Activated CD4-positive, alpha-beta T cell treated with anti-CD3 and anti-CD28 coated beads for 36 hours (primary cell): ENCODE data around the gene NDUFV1. TPM values are rescaled to one million over a fixed set of nuclear protein-coding genes. Genes with fewer than 3 reads are reported as not detected.
"Not testable (repeated sequence)": the region's sequence is repeated elsewhere in the genome, so short reads cannot be mapped to it uniquely, and the experiment has no call there.

Experiments used
- ATAC-seq: fragments of 200-7000 bp; cut with Tn5 transposase; one replicate; pipeline ENCODE4 v1.10.0; 2021; ENCODE audit warnings: mild to moderate bottlenecking, moderate library complexity
- CTCF ChIA-PET: fragments of 350-600 bp; sonication (Branson Sonifier 250); formaldehyde crosslinking; loops from one replicate; lab custom pipeline; 2021; ENCODE audit warnings: antibody characterized with exemption; lab: Charles Lee
- POLR2A ChIA-PET: fragments of 350-600 bp; sonication (Branson Sonifier 250); formaldehyde crosslinking; loops from one replicate; lab custom pipeline; 2021; ENCODE audit warnings: antibody characterized with exemption, inconsistent platforms; lab: Charles Lee
- DNase-seq: peaks from one replicate; pipeline ENCODE4 v3.0.0-alpha.2; 2020
- H3K27ac Mint-ChIP-seq: one replicate; pipeline ENCODE4 v1.8.0; 2021; ENCODE audit warnings: mixed read lengths
- H3K27me3 Mint-ChIP-seq: one replicate; pipeline ENCODE4 v1.8.0; 2021; ENCODE audit warnings: mixed read lengths
- H3K36me3 Mint-ChIP-seq: one replicate; pipeline ENCODE4 v1.8.0; 2021; ENCODE audit warnings: low read depth, mixed read lengths
- H3K4me1 Mint-ChIP-seq: one replicate; pipeline ENCODE4 v1.8.0; 2021; ENCODE audit warnings: mixed read lengths
- H3K4me3 Mint-ChIP-seq: one replicate; pipeline ENCODE4 v1.8.0; 2021; ENCODE audit warnings: mild to moderate bottlenecking, moderate library complexity, mixed read lengths
- H3K9me3 Mint-ChIP-seq: one replicate; pipeline ENCODE4 v1.8.0; 2021; ENCODE audit warnings: low read depth, mixed read lengths
- intact Hi-C, 2 experiments: fragments of 100-400 bp; cut with DNase I in 1 of 2; cut with micrococcal nuclease in 1 of 2; formaldehyde crosslinking; loops; one replicate each; pipeline versions ENCODE4 v1.14.2 to v1.15.1; 2022 to 2024; cut with DNase I, micrococcal nuclease
- total RNA-seq, 2 experiments: library from RNA; stranded (reverse); gene quantifications; one replicate each; pipeline ENCODE4 v1.2.3, GENCODE V29; 2021

NDUFV1 gene
- total RNA-seq, 2 experiments from 2014 or later: 253 to 287 TPM

DNA sequence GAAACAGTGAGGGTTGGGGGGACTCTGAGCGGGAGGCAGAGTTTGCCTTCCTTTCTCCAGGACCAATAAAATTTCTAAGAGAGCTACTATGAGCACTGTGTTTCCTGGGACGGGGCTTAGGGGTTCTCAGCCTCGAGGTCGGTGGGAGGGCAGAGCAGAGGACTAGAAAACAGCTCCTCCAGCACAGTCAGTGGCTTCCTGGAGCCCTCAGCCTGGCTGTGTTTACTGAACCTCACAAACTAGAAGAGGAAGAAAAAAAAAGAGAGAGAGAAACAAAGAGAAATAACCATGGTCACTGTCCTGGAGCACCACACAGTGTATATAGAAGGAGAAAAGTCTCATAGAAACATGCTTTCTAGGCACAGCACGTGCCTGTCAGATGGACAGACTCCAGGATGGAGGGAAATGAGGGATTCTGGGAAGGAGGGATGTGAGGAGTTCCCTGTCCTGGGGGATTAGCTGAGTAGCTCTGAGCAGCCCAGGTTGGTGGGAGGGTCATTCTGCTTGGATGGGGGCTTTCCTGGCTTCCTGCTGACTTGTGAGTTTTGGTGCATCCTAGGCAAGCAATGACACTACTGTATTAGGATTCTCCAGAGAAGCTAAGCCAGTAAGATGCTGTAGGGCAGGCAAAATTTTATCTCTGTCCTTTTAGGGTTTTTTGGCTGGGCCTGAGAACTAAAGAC, 20.0 kb upstream of the NDUFV1 start:
- ChIA-PET POLR2A (no interaction called here), CTCF (interaction anchor here (0.6 to 1.1 kb wide), 2 partner anchors 30 to 42 kb away, joined by 4 to 5 read pairs; no protein-coding TSS in a partner anchor)
- Mint-ChIP-seq H3K4me1 (peaks cover 37% of the 10 kb centered on the region), H3K36me3 (peaks cover 40% of the 10 kb centered on the region), H3K4me3 (no peak overlapping the region), H3K27ac (peak overlapping the region; percentile 70), H3K9me3 (peaks cover 6% of the 10 kb centered on the region), H3K27me3 (peaks cover 2% of the 10 kb centered on the region)
- intact Hi-C loops: no loop called here
- ATAC-seq (no peak), DNase-seq (no peak)

DNA sequence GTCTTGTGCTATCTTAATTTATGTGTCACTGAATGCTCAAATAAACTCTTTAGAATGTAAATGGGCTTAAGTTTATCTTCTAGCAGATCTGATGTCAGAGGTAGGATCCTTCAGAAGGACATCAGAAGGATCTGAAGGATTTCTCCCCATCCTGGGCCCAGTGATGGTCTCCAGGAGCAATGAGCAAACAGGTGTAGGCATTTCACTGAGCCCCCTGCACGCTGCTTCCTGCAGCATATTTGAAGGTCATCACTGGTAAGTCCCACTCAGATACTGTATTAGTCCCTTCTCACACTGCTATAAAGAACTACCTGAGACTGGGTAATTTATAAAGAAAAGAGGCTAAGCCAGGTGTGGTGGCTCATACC, 18.6 kb upstream of the NDUFV1 start:
- intact Hi-C loops: no loop called here
- CTCF ChIA-PET: interaction anchor here (0.7 kb wide), 1 partner anchor 66 kb away, joined by 3 read pairs; no protein-coding TSS in a partner anchor

DNA sequence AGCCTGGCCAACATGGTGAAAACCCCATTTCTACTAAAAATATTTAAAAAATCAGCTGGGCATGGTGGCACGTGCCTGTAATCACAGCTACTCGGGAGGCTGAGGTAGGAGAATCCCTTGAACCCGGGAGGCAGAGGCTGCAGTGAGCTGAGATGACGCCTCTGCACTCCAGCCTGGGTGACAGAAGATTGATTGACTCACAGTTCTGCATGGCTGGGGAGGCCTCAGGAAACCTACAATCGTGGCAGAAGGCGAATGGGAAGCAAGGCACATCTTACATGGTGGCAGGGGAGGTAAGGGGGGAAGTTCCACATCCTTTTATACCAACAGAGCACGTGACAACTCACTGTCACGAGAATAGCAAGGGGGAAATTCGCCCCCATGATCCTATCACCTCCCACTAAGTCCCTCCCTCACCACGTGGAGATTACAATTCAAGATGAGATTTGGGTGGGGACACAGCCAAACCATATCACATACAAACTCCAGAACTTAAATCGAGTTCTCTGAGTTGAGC, 17.8 kb upstream of the NDUFV1 start:
- POLR2A ChIA-PET, H3K27ac Mint-ChIP-seq: not testable (repeated sequence)
- CTCF ChIA-PET: interaction anchor here (0.7 kb wide), 1 partner anchor 65 kb away, joined by 3 read pairs; no protein-coding TSS in a partner anchor

More for the DNA sequence above, 18.6 kb upstream of the NDUFV1 start:
- no peak for ATAC-seq
- no peak overlapping the region for H3K4me3 Mint-ChIP-seq
- no peaks in the 10 kb centered on the region for H3K27me3 Mint-ChIP-seq
- DNase-seq: no peak
- peaks cover 40% of the 10 kb centered on the region for H3K36me3 Mint-ChIP-seq
- H3K9me3 Mint-ChIP-seq: peaks cover 6% of the 10 kb centered on the region
- no peak overlapping the region for H3K27ac Mint-ChIP-seq
- POLR2A ChIA-PET: no interaction called here
- peaks cover 26% of the 10 kb centered on the region for H3K4me1 Mint-ChIP-seq

DNA sequence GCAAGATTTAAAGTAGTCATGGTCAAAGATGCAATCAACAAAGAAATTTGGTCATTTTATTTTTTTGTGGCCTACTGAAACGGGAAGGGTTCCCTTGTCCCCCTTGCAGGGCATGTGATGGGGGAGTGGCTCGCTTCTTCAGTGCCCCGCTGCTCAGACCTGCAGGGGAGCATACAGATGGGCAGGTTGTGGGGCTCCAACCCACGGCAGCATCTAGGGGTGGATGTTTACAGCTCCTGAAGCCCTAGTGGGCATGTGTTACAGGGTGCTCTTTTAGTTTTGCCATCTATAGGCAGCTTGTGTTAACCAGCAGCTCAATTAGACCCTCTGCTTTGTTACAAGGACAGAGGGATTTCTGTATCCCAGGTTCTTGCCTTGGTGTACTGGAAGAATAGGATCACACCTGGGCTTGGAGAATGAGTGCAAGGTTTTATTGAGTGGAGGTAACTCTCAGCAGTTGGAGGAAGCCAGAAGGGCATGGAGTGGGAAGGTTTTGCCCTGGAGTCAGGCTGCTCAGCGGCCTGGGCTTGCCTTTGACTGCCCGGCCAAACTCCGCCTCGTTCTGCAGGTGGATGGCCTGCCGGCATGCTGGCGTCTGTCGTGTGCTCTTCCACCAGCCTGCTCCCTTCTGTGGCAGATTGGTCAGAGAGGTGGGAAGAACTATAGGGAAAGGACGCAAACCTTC, 13.7 kb upstream of the NDUFV1 start:
- H3K36me3 Mint-ChIP-seq: peaks cover 3% of the 10 kb centered on the region
- H3K27me3 Mint-ChIP-seq: no peaks in the 10 kb centered on the region
- ATAC-seq: no peak
- H3K4me1 Mint-ChIP-seq: no peaks in the 10 kb centered on the region
- ChIA-PET POLR2A (no interaction called here), CTCF (interaction anchor here (2.1 to 2.5 kb wide), 2 partner anchors 10 to 21 kb away, joined by 6 to 11 read pairs; partner anchors contain the start of gene GSTP1)
- H3K27ac Mint-ChIP-seq: no peak overlapping the region
- H3K9me3 Mint-ChIP-seq: no peaks in the 10 kb centered on the region
- DNase-seq: no peak
- H3K4me3 Mint-ChIP-seq: no peak overlapping the region
- intact Hi-C loops: no loop called here

More for the DNA sequence above, 17.8 kb upstream of the NDUFV1 start:
- peaks cover 40% of the 10 kb centered on the region for H3K36me3 Mint-ChIP-seq
- H3K27me3 Mint-ChIP-seq, ATAC-seq, intact Hi-C loops, H3K9me3 Mint-ChIP-seq, DNase-seq, H3K4me3 Mint-ChIP-seq: not testable (repeated sequence)
- peaks cover 25% of the 10 kb centered on the region for H3K4me1 Mint-ChIP-seq

DNA sequence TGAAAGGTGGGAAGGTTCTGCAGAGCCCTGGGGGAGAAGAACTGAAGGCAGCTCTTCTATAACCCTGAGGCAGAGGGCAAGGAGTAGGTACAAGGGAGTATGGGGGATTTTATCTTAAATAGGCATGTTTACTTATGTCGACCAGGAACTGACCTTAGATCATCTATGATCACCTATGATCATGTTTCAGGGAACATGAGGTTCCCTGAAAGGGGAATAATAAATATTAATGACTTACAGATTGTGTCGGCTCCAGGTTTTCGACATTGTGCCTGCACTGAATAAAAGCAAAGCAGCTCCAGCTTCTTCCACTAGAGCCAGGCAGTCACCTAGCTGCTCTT, 13.2 kb upstream of the NDUFV1 start:
- ATAC-seq: no peak
- Mint-ChIP-seq H3K36me3 (no peaks in the 10 kb centered on the region), H3K27ac (no peak overlapping the region), H3K27me3 (no peaks in the 10 kb centered on the region), H3K9me3 (no peaks in the 10 kb centered on the region), H3K4me1 (no peaks in the 10 kb centered on the region), H3K4me3 (no peak overlapping the region)
- POLR2A ChIA-PET: no interaction called here
- intact Hi-C loops: no loop called here
- no peak for DNase-seq
- CTCF ChIA-PET: interaction anchor here (2.1 to 2.5 kb wide), 2 partner anchors 10 to 21 kb away, joined by 6 to 11 read pairs; partner anchors contain the start of gene GSTP1

DNA sequence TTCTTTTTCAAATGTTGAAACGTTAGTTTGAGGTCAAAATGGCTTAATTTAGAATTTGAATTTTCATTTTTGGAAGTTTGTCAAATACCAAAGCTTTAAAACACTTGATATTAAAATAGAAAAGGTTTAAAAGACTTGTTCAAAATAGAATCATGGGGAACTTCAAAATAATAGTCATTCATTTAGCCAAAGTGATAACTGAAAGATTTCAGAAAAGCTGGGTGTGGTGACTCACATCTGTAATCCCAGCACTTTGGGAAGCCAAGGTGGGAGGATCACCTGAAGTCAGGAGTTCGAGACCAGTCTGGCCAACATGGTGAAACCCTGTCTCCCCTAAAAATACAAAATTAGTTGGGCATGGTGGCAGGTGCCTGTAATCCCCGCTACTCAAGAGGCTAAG, 12.3 kb upstream of the NDUFV1 start:
- CTCF ChIA-PET: no interaction called here
- no peak for ATAC-seq
- H3K4me3 Mint-ChIP-seq: no peak overlapping the region
- H3K4me1 Mint-ChIP-seq: no peaks in the 10 kb centered on the region
- DNase-seq: no peak
- no peaks in the 10 kb centered on the region for H3K9me3 Mint-ChIP-seq
- H3K27me3 Mint-ChIP-seq: no peaks in the 10 kb centered on the region
- intact Hi-C loops: no loop called here
- no peaks in the 10 kb centered on the region for H3K36me3 Mint-ChIP-seq
- POLR2A ChIA-PET: no interaction called here
- no peak overlapping the region for H3K27ac Mint-ChIP-seq

DNA sequence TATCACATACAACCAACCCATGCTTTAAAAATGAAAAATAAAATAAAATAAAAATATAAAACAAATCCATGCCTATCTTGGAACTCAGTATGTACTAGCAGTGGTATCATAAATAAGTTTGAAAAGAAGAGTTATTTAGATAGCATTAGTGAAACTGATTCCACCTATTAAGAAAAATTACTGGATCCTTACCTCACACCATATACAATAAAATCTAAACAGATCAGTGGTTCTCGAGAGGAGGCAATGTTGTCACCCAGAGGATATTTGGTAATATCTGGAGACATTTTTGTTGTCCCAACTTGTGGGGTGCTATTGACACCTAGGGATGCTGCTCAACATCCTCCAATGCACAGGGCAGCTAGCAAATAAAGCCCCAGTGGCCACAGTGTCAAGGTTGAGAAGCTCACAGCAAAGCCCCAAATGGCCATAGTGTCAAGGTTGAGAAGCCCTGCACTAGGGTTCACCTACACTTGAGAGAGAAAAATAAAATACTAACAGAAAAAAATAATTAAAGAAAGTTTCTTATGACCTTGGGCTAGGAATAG, 9.9 kb upstream of the NDUFV1 start:
- no peak for ATAC-seq
- intact Hi-C loops: no loop called here
- H3K27ac Mint-ChIP-seq: no peak overlapping the region
- CTCF ChIA-PET: interaction anchor here (1.6 kb wide), 1 partner anchor 32 kb away, joined by 5 read pairs; the partner anchor contains the start of gene NUDT8
- no peak overlapping the region for H3K4me3 Mint-ChIP-seq
- H3K9me3 Mint-ChIP-seq: no peaks in the 10 kb centered on the region
- POLR2A ChIA-PET: no interaction called here
- no peaks in the 10 kb centered on the region for H3K36me3 Mint-ChIP-seq
- peaks cover 8% of the 10 kb centered on the region for H3K27me3 Mint-ChIP-seq
- no peak for DNase-seq
- no peaks in the 10 kb centered on the region for H3K4me1 Mint-ChIP-seq

DNA sequence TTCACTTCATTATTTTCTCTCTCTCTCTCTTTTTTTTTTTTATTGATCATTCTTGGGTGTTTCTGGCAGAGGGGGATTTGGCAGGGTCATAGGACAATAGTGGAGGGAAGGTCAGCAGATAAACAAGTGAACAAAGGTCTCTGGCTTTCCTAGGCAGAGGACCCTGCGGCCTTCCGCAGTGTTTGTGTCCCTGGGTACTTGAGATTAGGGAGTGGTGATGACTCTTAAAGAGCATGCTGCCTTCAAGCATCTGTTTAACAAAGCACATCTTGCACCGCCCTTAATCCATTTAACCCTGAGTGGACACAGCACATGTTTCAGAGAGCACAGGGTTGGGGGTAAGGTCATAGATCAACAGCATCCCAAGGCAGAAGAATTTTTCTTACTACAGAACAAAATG, 9.3 kb upstream of the NDUFV1 start:
- H3K36me3 Mint-ChIP-seq, H3K27me3 Mint-ChIP-seq, H3K9me3 Mint-ChIP-seq, intact Hi-C loops, H3K4me3 Mint-ChIP-seq, H3K4me1 Mint-ChIP-seq, ATAC-seq, CTCF ChIA-PET, DNase-seq, H3K27ac Mint-ChIP-seq, POLR2A ChIA-PET: not testable (repeated sequence)

DNA sequence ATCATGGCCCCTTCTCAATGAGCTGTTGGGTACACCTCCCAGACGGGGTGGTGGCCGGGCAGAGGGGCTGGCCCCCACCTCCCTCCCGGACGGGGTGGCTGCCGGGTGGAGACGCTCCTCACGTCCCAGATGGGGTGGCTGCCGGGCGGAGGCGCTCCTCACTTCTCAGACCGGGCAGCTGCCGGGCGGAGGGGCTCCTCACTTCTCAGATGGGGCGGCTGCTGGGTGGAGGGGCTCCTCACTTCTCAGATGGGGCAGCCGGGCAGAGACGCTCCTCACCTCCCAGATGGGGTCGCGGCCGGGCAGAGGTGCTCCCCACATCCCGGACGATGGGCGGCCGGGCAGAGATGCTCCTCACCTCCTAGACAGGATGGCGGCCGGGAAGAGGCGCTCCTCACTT, 8.8 kb upstream of the NDUFV1 start:
- intact Hi-C loops, H3K9me3 Mint-ChIP-seq, DNase-seq, H3K4me3 Mint-ChIP-seq, H3K27ac Mint-ChIP-seq, H3K4me1 Mint-ChIP-seq, ATAC-seq, H3K36me3 Mint-ChIP-seq, POLR2A ChIA-PET, CTCF ChIA-PET: not testable (repeated sequence)
- peaks cover 13% of the 10 kb centered on the region for H3K27me3 Mint-ChIP-seq

DNA sequence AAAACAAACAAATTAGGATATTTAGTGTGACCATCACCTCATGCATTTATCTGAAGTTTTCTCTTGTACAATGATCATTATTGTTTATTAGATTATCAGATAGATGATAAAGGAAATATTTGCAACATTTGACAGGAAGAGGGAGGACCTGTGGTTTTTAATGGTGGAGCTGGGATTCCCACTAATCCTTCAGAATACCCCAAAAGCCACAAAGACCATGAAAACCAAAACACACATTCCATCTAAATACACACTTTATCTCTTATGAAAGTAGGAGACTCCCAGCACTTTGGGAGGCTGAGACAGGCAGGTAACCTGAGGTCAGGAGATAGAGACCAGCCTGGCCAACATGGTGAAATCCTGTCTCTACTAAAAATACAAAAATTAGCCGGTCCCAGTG, 7.6 kb upstream of the NDUFV1 start:
- no peak for DNase-seq
- no peaks in the 10 kb centered on the region for H3K9me3 Mint-ChIP-seq
- H3K27ac Mint-ChIP-seq: no peak overlapping the region
- intact Hi-C loops: no loop called here
- no peak for ATAC-seq
- no peaks in the 10 kb centered on the region for H3K36me3 Mint-ChIP-seq
- ChIA-PET CTCF (interaction anchor here (0.6 kb wide), 1 partner anchor 30 kb away, joined by 3 read pairs; no protein-coding TSS in a partner anchor), POLR2A (no interaction called here)
- H3K4me3 Mint-ChIP-seq: no peak overlapping the region
- peaks cover 15% of the 10 kb centered on the region for H3K27me3 Mint-ChIP-seq
- no peaks in the 10 kb centered on the region for H3K4me1 Mint-ChIP-seq

DNA sequence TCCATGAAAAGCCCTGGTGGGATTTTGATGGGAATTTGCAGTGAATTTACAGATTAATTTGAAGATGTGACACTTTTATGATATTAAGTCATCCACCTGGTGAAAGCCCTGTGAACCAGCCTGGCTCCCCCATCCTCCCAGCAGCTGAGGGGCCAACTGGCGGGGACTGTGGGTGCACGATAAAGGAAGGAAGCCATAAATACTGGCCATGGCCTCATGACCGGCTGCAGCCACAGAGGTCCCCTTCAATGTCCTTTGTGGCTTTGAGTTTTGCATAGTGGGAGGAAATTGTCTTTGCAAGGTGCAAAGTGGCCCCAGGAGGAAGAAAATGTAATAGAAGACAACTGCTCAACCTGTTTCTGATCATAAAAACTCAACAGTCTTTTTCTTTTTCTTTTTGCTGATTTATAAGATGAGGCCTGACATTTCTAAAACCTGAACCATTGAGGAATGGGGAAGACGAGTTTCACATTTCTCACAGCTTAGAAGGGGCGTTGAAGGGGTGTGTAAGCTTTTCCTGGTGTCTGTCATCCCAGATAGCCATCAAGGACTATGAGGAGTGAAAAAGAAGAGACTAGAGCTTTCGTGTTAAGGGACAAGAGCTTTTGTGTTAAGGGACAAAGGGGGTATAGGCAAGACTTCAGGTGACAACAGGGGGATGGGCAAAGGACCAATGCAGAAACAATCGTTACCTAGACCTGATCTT, 6.3 kb upstream of the NDUFV1 start:
- Mint-ChIP-seq H3K4me3 (no peak overlapping the region), H3K9me3 (no peaks in the 10 kb centered on the region), H3K4me1 (no peaks in the 10 kb centered on the region), H3K27me3 (peaks cover 15% of the 10 kb centered on the region), H3K36me3 (no peaks in the 10 kb centered on the region), H3K27ac (no peak overlapping the region)
- ChIA-PET CTCF (interaction anchor here (0.6 to 1.4 kb wide), 2 partner anchors 14 to 44 kb away, joined by 3 read pairs; no protein-coding TSS in a partner anchor), POLR2A (no interaction called here)
- ATAC-seq (no peak), DNase-seq (no peak)
- intact Hi-C loops: no loop called here
